ENCODE measurements around the gene SET.
"Not testable (repeated sequence)": the region's sequence is repeated elsewhere in the genome, so short reads cannot be mapped to it uniquely, and the experiment has no call there.

Gene SET

GRCh38 chr9:128654481-128654880, 34.5 kb upstream of the SET start:
- Histone ChIP-seq H2AFZ (ENCODE audit: low read depth, low read length) (no peak overlapping the region), H3K27ac (ENCODE audit: low read length) (no peak overlapping the region), H4K20me1 (ENCODE audit: insufficient read depth, low read length) (no peaks in the 10 kb centered on the region), H3K4me1 (ENCODE audit: low read length) (peaks cover 4% of the 10 kb centered on the region; the same call in 1 of the 2 replicates), H3K9me3 (ENCODE audit: insufficient read depth, low read length) (no peaks in the 10 kb centered on the region), H3K27me3 (ENCODE audit: low read depth, low read length) (no peaks in the 10 kb centered on the region), H3K79me2 (ENCODE audit: low read length) (peaks cover 7% of the 10 kb centered on the region; the same call in 1 of the 2 replicates), H3K9ac (ENCODE audit: low read length) (no peak overlapping the region), H3K4me2 (ENCODE audit: low read length) (no peak overlapping the region), H3K4me3 (ENCODE audit: low read length) (no peak overlapping the region), H3K36me3 (replicated peaks; ENCODE audit: low read depth, low read length) (no peaks in the 10 kb centered on the region)
- TF ChIP-seq CTCF (IDR thresholded peaks at IDR 0.05; ENCODE audit: low read depth, low read length) (no peak), EZH2phosphoT487 (IDR thresholded peaks at IDR 0.05; ENCODE audit: low read depth) (no peak)

GRCh38 chr9:128656416-128657343, 32.3 kb upstream of the SET start, which contains the start of gene DYNC2I2:
DYNC2I2 (minus strand) TSS chr9:128656847; CDS start chr9:128656726, 121 bp downstream.
- Histone ChIP-seq H3K36me3 (replicated peaks; ENCODE audit: low read depth, low read length) (no peaks in the 10 kb centered on the region), H4K20me1 (ENCODE audit: insufficient read depth, low read length) (no peaks in the 10 kb centered on the region), H3K9ac (ENCODE audit: low read length) (peak within 1 kb of the TSS; percentile 97), H3K27me3 (ENCODE audit: low read depth, low read length) (no peaks in the 10 kb centered on the region), H3K9me3 (ENCODE audit: insufficient read depth, low read length) (no peaks in the 10 kb centered on the region), H3K4me2 (ENCODE audit: low read length) (peak within 1 kb of the TSS; percentile 95), H2AFZ (ENCODE audit: low read depth, low read length) (peak within 1 kb of the TSS; percentile 100), H3K4me3 (ENCODE audit: low read length) (peak within 1 kb of the TSS; percentile 95), H3K4me1 (ENCODE audit: low read length) (peaks cover 4% of the 10 kb centered on the region; the same call in 1 of the 2 replicates), H3K79me2 (ENCODE audit: low read length) (peaks cover 7% of the 10 kb centered on the region; the same call in 1 of the 2 replicates), H3K27ac (ENCODE audit: low read length) (peak within 1 kb of the TSS; percentile 95)
- TF ChIP-seq EZH2phosphoT487 (IDR thresholded peaks at IDR 0.05; ENCODE audit: low read depth): no peak
- TF ChIP-seq CTCF (IDR thresholded peaks at IDR 0.05; ENCODE audit: low read depth, low read length): no peak

GRCh38 chr9:128657344-128657704, 31.7 kb upstream of the SET start:
- Histone ChIP-seq H3K9ac (ENCODE audit: low read length) (peak overlapping the region; percentile 97), H2AFZ (ENCODE audit: low read depth, low read length) (peak overlapping the region; percentile 100), H3K9me3 (ENCODE audit: insufficient read depth, low read length) (no peaks in the 10 kb centered on the region), H3K4me2 (ENCODE audit: low read length) (peak overlapping the region; percentile 95), H3K27ac (ENCODE audit: low read length) (peak overlapping the region; percentile 95), H3K79me2 (ENCODE audit: low read length) (peaks cover 7% of the 10 kb centered on the region; the same call in 1 of the 2 replicates), H3K27me3 (ENCODE audit: low read depth, low read length) (no peaks in the 10 kb centered on the region), H3K4me3 (ENCODE audit: low read length) (peak overlapping the region; percentile 95), H3K4me1 (ENCODE audit: low read length) (peaks cover 4% of the 10 kb centered on the region; the same call in 1 of the 2 replicates), H4K20me1 (ENCODE audit: insufficient read depth, low read length) (no peaks in the 10 kb centered on the region), H3K36me3 (replicated peaks; ENCODE audit: low read depth, low read length) (no peaks in the 10 kb centered on the region)
- no peak for TF ChIP-seq EZH2phosphoT487 (IDR thresholded peaks at IDR 0.05; ENCODE audit: low read depth)
- TF ChIP-seq CTCF (IDR thresholded peaks at IDR 0.05; ENCODE audit: low read depth, low read length): no peak

GRCh38 chr9:128657796-128658195, 31.2 kb upstream of the SET start:
- peaks cover 7% of the 10 kb centered on the region; the same call in 1 of the 2 replicates for H3K79me2 ChIP-seq (ENCODE audit: low read length)
- H3K36me3 ChIP-seq (replicated peaks; ENCODE audit: low read depth, low read length): no peaks in the 10 kb centered on the region
- no peak overlapping the region for H2AFZ ChIP-seq (ENCODE audit: low read depth, low read length)
- no peak overlapping the region for H3K4me2 ChIP-seq (ENCODE audit: low read length)
- H3K9ac ChIP-seq (ENCODE audit: low read length): no peak overlapping the region
- no peak overlapping the region for H3K27ac ChIP-seq (ENCODE audit: low read length)
- H3K27me3 ChIP-seq (ENCODE audit: low read depth, low read length): no peaks in the 10 kb centered on the region
- no peaks in the 10 kb centered on the region for H3K9me3 ChIP-seq (ENCODE audit: insufficient read depth, low read length)
- H3K4me3 ChIP-seq (ENCODE audit: low read length): no peak overlapping the region
- H3K4me1 ChIP-seq (ENCODE audit: low read length): peaks cover 4% of the 10 kb centered on the region; the same call in 1 of the 2 replicates
- H4K20me1 ChIP-seq (ENCODE audit: insufficient read depth, low read length): no peaks in the 10 kb centered on the region
- TF ChIP-seq CTCF (IDR thresholded peaks at IDR 0.05; ENCODE audit: low read depth, low read length) (no peak), EZH2phosphoT487 (IDR thresholded peaks at IDR 0.05; ENCODE audit: low read depth) (no peak)

- not testable (repeated sequence) for H3K4me3 ChIP-seq (ENCODE audit: low read length); H3K4me2 ChIP-seq (ENCODE audit: low read length); H3K9ac ChIP-seq (ENCODE audit: low read length); H3K27ac ChIP-seq (ENCODE audit: low read length); H2AFZ ChIP-seq (ENCODE audit: low read depth, low read length); H3K79me2 ChIP-seq (ENCODE audit: low read length); H3K9me3 ChIP-seq (ENCODE audit: insufficient read depth, low read length); H4K20me1 ChIP-seq (ENCODE audit: insufficient read depth, low read length); H3K36me3 ChIP-seq (replicated peaks; ENCODE audit: low read depth, low read length); H3K4me1 ChIP-seq (ENCODE audit: low read length); H3K27me3 ChIP-seq (ENCODE audit: low read depth, low read length)
These were observed 22.5 kb upstream of the SET start for GRCh38 chr9:128666481-128666941.

All from OCI-LY3 (cell line).